GM18861 (cell line): ENCODE results near the gene ELOVL6.
A peak's percentile ranks its signal among the peaks of the same experiment; 100 is the strongest.
"Not testable (repeated sequence)": the region's sequence is repeated elsewhere in the genome, so short reads cannot be mapped to it uniquely, and the experiment has no call there.

Experiments used
- ATAC-seq: cut with Tn5 transposase; IDR thresholded peaks from one replicate; pipeline ENCODE4 v1.9.1; 2021; ENCODE audit not compliant: unreplicated experiment

The ELOVL6 gene

DNA sequence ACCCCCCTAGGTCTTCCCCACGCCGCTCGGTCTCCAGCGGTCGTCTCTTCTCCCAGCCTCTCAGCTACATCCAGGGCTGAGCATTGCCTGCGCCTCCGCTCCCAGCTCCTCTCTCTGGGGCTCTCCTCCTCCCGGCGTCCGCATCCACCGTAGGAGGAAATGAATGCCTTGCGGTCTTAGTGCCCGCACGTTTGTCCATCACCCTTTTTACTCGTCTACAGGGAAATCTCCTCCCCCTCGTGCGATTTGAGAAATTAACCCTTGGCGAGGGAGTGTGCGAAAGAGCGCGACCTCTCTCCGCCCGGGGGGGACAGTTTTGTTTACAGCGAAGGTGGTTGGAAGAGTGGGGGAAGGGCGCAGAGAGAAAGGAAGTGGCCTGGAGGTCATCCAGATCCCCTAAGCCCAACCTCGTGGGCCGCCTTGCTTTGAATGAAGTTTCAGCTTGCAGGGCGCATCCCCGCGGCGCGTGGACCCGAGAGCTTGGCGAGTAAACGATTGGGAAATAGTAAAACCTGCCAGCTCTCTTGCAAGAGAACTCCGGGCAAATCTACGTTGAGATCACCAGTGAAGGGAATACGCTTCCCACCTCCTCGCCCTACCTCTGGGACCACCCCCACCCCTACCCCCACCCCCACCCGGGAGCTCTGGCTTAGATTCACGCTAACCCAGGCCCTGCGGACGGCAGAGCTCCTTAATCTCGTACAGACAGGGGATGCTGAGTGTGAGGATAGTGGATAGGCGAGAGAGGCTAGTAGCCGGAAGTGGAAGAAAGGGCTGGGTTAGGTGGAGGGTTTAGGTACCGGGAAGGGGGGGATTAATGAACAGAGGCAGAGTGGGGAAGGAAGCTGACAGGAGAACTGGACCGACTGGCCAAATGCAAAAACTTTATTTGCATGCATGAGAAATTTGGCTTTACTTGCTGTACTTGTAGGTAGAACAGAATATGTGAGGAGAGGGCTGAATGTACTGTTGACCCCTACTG, at the start of gene ELOVL6:
TSS of gene ELOVL6 (minus strand) at position 181 of the 982 bp plus-strand sequence. CDS start 280 bp downstream, outside the sequence.
- ATAC-seq: no peak

DNA sequence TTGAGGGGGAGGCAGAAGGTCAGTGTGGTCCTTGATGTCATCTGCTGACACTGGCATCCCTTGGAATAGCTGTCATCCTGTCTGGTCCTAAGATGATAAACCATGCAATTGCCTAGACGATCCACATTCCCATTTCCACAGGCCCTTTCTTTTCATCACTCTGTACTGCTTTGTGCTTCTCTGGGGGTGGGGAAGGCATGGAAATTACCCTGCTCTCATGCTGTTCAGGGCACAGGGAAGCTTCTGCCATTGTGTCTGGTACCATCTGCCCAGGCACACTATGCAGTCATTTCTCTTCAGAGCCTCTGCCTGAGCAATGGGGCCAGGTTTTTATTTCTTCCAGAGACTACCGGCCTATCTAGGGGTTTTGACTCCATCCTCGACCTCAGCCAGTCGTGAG, 49.7 kb upstream of the ELOVL6 start:
- ATAC-seq: no peak

- ATAC-seq: no peak
These were observed 49.2 kb upstream of the ELOVL6 start for GRCh38 chr4:110247591-110247990.

GRCh38 chr4:110245577-110245976, 47.2 kb upstream of the ELOVL6 start:
- ATAC-seq: no peak

- no peak for ATAC-seq
These were observed 37.9 kb upstream of the ELOVL6 start for GRCh38 chr4:110236324-110236723.

GRCh38 chr4:110233581-110233980, 35.2 kb upstream of the ELOVL6 start:
- ATAC-seq: not testable (repeated sequence)

GRCh38 chr4:110231869-110232268, 33.5 kb upstream of the ELOVL6 start:
- no peak for ATAC-seq

GRCh38 chr4:110229266-110229665, 30.9 kb upstream of the ELOVL6 start:
- no peak for ATAC-seq

DNA sequence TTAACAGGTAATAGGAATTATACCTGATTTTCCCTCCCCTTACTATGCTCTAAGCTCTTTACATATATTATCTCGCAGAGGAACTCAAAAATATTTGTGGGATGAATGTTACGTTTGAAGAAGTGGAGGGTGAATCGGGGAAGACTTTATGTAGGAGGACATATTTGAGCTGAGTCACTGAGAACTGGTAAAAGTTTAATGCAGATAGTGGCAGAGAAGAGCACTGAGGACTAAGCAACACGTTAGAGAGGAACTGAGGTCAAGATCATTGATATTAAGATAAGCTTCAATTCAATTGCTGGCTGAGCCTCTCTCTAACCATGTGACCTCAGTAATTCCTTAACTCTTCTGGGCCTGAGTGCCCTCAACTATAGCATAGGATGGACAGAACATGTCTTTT, 26.4 kb upstream of the ELOVL6 start:
- ATAC-seq: no peak

GRCh38 chr4:110224142-110224541, 25.7 kb upstream of the ELOVL6 start:
- ATAC-seq: no peak

- not testable (repeated sequence) for ATAC-seq
These were observed 20.5 kb upstream of the ELOVL6 start for GRCh38 chr4:110218935-110219334.

GRCh38 chr4:110217181-110217580, 18.8 kb upstream of the ELOVL6 start:
- ATAC-seq: not testable (repeated sequence)

- no peak for ATAC-seq
These were observed 17.7 kb upstream of the ELOVL6 start for GRCh38 chr4:110216129-110216528.

DNA sequence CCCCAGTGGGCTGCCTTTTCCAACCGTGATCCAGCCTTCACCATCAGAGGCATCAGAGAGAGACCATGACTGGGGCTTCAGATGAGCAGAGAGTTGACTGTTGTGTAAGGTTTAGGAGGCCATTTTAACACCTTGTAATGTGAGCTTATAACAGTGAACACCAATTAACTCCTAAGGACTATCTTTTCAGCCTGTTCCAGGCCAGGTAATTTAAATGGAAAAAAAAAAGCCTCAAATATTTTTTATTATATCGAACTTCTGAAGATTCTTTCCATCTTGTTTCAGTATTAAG, 13.3 kb upstream of the ELOVL6 start:
- no peak for ATAC-seq

GRCh38 chr4:110211007-110211769, 12.8 kb upstream of the ELOVL6 start:
- ATAC-seq: peak; percentile 91

DNA sequence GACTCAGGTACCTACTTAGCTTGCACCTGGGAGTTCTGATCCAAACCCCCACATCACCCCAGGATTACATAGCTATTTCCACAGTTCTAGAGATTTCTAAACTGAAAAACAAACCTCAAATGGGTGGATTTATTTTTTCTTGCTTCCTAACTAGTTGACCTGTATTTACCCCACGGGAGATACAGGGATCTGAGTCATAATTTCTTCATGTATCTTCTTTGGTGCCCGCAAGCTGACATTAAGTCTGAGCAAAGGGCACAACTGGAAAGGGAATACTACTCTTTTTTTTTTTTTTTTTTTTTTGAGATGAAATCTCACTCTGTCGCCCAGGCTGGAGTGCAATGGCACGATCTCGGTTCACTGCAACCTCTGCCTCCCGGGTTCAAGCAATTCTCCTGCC, 10.0 kb upstream of the ELOVL6 start:
- no peak for ATAC-seq

GRCh38 chr4:110207233-110207632, 8.8 kb upstream of the ELOVL6 start:
- ATAC-seq: no peak

DNA sequence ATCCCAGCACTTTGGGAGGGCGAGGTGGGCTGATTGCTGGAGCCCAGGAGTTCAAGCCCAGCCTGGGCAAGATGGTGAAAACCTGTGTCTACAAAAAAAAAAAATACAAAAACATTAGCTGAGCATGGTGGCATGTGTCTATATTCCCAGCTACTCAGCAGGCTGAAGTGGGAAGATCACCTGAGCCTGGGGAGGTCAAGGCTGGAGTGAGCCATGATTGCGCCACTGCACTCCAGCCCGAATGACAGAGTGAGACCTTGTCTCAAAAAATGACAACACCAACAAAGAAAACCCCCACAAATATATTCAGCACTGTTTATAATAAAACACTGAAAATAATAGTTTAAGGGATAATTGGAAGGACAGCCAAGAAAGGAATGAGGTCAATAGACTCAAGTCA, 3.6 kb upstream of the ELOVL6 start:
- no peak for ATAC-seq

GRCh38 chr4:110201502-110201901, 3.1 kb upstream of the ELOVL6 start:
- ATAC-seq: no peak

- no peak for ATAC-seq
These were observed 2.3 kb upstream of the ELOVL6 start for GRCh38 chr4:110200689-110201088.

DNA sequence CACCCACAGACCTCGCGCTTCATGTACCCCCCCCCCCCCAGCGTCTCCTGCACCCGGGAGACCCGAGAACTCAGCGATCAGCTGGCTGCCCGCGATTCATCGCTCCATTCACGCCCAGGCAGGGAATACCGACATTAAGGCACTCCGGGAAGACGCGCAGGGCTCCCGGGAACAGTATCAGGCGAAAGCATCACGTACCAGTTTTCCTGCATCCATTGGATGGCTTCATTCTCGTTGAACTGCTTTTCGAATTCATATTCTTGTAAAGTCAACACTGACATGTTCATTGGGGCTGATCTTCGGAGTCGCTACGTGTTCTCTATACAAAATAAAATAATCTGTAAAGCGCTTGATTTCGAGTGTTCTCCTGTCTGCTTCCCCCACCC, 373 bp downstream of the ELOVL6 start:
- no peak for ATAC-seq

GRCh38 chr4:110197529-110198042, 829 bp downstream of the ELOVL6 start:
- peak; percentile 6 for ATAC-seq
